HG02763 (cell line): Measurements from ENCODE around the gene TWNK.

ENCODE experiments used
- ATAC-seq: cut with Tn5 transposase; IDR thresholded peaks from one replicate; pipeline ENCODE4 v1.9.1; 2021; ENCODE audit warnings: mild to moderate bottlenecking, moderate library complexity; ENCODE audit not compliant: unreplicated experiment

Gene TWNK

DNA sequence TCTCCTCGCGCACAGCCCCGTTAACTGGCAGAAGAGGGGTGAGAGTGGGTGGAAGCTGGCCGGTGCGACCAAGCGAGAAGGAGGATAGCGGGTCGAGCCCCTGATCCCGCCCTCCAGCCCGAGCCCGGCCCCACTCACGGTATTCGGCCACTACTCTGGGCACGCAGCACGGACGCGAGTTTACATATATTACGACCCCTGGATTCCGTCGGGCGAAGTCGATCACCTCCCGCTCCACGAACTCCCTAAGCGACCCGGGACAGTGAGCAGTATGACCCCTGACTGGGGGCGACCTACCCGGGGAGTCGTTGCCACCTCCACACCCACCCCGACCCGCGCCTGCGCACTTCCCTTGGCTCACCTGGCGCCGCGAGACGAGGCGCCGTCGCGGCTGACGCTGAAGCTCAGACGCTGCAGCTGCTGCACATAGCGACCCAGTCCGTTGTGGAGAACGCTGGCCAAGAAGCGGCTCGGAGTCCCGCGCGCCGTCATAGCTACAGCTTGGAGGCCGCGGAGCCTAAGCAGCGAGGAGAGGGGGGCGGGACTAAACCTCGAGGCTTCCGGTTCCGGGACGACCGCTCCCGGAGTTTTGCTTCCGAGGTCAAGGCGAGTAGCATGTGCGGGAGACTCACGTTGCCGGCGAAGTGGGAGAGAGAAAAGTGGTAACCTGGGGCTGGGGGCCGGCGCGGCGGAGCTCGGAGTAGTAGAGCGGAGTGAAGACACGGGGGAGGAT is at the start of gene TWNK, which contains the start of gene MRPL43:
Gene TWNK, plus strand, starts transcription at position 592 of the 733 bp plus-strand sequence. CDS start 668 bp downstream, outside the sequence.
Gene MRPL43, minus strand, starts transcription at position 546 of the 733 bp plus-strand sequence. Its CDS starts 54 bp downstream, at position 492.
- ATAC-seq, result peak; percentile 75

GRCh38 chr10:100939763-100940344 is 47.5 kb upstream of the TWNK start:
- no peak for ATAC-seq

DNA sequence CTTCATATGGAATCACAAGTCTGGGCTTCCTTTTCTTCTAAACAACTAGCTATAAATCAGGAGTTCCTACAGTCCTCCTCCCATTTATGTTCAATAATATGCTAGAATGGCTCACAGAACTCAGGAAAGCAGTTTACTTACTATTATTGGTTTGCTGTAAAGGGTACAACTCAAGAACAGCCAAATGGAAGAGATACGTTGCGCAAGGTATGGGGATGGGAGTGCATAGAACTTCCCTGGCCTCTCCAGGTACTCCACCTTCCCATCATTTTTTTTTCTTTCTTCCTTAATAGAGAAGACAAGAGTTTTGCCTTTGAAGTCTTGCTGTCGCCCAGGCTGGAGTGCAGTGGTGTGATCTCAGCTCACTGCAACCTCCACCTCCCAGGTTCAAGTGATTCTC is 45.1 kb upstream of the TWNK start:
- ATAC-seq, result no peak

DNA sequence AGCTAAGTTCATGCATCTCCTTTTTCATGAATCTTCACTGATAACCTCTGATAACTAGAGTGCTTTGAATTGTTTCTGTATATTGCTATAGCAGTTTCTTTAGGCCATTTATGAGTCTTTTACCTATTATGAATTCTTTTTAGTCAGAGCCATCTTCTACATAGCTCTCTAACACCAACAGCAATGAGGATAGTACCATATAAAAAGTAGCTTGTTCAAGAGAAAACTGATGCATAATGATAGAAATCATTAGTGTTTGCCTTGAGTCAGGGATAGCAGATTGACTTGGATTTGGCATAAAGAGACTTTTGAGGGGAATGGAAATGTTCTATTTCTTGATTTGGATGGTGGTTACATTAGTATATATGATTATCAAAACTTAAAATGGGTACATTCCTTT is 43.8 kb upstream of the TWNK start:
- ATAC-seq, result no peak

DNA sequence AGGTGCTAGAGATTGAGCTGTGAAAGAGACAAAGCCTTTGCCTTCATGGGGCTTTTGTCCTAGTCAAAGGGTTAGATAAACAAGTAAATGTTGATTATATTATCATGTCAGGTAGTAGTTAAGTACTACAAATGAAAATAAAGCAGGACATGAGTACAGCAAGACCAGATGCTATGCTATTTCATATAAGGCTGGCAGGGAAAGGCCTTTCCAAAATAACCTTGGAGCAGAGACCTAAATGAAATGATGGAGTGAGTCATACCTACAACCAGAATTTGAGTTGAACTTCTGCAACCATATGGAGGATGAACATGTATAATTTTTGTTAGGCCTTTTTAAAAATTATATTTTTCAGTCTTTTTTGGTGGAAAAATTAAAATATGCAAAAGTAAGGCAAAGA is 41.6 kb upstream of the TWNK start:
- no peak for ATAC-seq

DNA sequence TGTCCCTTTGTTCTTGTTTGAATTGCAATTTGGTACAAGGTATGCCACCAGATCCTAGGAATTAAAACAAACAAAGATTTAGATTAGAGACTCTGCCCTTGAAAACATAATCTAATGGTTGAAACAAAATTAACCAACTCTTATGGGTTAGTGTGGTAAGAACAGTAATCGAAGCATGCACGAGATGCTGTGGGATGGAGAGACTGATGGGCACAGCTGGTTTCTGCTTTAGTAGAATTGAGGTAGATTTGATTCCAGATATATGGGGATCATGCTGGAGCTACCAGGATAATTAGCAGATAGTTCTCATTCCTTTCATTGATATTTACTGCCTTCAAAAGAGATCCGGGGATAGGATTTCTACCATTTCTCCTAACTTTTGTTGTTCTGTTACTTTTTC is 38.4 kb upstream of the TWNK start:
- no peak for ATAC-seq

GRCh38 chr10:100960251-100960650 is 27.1 kb upstream of the TWNK start:
- ATAC-seq, result no peak

DNA sequence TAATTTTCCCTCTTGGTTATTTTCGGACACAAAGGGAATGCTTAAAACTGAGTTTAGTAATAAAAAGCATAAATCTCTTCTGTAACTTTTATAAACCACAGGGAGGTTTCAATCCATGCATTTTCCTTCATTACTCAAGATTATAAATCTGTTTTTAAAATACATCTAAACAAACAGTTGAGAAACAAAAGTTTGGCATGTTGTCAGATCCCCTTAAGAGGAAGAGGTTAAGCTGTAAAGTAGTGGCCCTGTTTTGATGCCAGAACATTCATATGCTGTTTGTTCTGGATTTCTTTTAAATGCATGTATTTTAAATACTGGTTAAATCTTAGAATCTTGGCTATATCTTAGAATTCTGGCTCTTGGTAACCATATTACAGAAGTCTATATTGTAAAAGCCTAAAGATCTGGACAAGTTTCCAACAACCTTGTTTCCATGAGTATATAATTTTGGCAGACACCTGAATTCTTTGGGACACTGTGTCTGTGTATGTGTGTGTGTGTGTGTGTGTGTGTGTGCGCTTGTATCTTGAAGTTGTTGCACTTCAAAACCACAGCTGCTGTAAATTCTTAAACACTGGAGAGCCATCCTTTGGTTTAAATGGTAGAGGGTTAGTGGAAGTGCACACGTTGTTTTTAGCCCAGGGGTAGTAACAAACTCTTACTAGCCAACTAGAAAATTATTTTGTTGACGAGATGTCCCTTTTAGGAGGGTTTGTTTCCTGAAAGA is 24.8 kb upstream of the TWNK start:
- no peak for ATAC-seq

DNA sequence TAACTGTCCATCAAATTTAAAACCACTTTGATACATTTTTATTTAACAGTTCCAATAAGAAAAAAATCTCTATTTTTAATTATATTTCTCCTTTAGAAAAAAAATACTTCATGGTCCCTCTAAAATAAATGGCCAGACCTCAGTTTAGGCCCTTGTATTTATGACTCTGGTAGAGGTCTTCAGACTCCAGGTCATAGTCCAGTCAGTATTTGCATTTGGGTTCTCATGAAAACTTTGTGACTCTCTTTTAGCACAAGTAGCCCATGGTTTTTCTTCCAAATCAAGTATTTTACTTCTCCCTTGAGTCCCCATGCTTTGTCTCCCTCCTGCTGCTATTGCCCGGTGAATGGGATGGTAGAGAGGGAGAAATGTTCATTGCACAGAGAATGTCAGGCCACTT is 23.5 kb upstream of the TWNK start:
- ATAC-seq, result no peak

DNA sequence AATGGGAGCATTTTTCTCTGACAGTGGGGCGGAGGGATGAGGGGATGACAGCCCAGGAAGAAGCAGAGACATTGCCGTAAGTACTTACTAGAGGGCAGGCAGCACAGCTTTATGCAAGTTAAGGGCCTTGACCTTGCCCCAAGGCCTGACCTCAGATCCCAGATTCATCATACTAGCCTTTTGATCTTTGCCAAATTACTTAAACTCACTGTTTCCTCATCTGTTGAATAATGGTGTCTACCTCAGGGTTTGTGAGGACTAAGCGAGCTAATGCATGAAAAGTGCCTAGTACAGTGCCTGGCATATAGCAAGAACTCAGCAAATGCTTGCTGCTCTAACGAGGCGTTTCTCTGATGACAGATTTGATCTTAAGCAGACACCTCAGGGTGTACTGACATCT is 21.5 kb upstream of the TWNK start:
- ATAC-seq, result no peak

DNA sequence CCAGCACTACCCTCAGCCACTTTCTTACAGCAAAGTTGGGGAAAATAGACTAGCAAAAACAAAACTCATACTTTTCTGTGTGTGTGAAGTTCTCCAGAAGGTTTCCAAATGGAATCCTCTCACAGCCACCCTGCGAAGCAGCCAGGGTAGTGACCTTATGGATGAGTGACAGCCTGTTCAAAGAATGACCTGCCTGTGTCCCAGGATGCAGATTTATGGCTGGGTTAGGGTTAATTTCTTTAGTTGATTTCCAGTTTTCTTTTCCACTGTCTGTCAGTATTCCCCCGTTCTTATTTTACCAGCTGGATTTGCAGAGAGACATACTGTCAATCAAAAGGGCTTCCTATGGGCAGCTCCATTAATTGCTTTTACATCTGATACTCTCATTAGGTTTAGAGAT is 20.5 kb upstream of the TWNK start:
- no peak for ATAC-seq

DNA sequence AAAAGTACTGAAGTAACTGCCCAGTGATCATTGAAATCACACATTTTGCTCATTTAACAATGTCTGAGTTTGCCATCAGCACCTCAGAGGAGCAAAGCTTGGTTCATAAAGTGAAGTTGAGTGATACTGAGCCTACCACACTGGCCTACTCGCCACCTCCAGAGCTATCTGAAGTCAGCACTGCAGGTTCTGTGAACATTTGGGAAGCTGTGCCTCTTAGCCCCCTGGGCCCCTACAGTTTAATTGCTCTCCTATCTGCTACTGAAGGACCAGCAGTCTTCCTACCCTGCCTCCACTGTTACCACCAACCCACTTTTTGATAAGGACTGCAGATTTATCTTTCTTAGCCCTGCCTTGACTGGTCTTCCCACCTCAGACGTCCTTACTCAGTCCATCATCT is 20.0 kb upstream of the TWNK start:
- no peak for ATAC-seq

- no peak for ATAC-seq
These were observed 19.1 kb upstream of the TWNK start for GRCh38 chr10:100968062-100968736.

GRCh38 chr10:100968863-100969186 is 18.5 kb upstream of the TWNK start:
- no peak for ATAC-seq

DNA sequence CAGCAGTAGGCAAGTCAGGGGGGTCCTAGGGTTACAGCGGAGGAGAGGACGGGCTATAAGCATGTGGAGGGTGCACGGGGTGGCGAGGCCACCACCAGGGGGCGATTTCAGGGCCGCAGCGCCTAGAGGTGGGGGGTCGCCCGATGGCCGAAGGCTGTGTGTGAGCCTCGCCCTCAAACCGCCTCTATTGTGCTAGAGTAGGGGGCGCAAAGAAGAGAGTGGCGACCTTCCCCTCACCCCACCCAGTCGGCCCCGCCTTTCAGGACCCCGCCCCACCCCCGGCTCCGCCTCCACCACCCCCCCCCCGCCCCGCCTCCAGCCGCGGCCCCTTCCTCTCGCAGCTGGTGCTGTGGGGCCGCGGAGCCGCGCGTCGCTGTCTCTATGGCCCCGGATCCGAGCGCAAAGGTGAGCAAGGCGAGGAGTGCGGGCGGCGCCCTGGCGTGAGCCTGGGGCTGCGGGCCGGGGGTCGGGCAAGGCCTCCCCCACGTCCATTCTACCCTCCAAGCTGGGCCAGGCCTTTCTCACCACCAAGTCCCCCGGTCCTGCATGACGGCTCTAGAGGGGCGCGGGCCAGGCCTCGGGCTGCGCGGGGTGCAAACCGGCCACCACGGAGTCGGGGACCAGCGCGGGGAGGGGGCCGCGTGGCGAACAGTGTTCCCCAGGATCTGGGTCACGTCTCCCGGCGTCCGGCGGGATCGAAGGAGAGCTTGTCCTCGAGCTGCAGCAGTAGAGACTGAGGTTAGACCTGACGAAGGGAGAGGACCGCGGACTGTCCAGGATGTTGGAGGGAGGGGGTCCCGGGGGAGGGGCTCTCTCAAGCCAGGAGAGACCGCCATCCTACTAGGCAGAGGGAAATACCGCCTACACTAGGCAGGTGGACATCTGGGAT is 17.9 kb upstream of the TWNK start, which contains the start of gene SEMA4G:
Gene SEMA4G, plus strand, starts transcription at position 318 of the 889 bp plus-strand sequence. CDS start 3,409 bp downstream, outside the sequence.
- ATAC-seq, result no peak

GRCh38 chr10:100970076-100970913 is 17.0 kb upstream of the TWNK start:
- ATAC-seq, result no peak

DNA sequence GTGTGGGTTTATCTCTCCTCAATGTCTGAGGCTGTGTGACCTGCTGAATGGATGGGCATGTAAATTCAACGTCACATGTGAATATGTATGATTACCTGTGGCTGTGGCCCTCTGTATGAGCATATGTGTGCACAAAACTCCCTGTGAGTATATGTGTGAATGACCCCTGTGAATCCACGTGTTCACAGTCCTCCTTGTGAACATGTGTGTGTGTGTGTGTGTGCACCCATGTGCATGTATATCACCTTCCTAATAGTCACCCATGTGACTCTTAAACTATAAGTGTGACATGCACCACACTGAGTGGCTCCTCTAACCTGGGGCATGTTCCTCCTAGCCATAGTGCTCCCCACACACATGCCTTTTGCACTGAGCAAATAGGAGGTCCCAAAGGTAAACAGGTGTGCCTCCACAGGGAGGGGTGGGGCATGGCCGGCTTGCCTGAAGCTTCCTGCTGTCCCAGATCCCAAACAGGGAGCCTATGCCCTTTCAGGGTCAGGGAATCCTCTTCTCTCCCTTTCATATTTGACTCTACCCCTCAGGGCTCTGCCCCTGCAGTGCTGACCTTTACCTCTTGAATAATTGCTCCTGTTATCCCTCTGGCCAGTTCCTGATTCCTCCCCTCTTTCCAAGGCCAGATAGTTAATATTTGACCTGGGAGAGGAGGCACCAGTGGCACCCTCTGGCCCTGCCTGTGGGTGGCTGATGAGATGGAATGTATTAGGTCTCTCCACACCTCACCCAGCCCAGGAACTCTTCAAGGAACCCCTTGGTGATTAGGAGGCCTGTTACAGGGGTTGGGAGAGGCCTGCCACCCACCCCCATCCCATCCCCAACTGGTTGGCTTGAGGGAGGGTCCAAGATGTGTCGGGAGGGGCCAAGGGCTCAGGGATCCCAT is 16.2 kb upstream of the TWNK start:
- ATAC-seq, result no peak

GRCh38 chr10:100972115-100972903 is 15.0 kb upstream of the TWNK start:
- no peak for ATAC-seq
